Spinal cord (tissue), 10 donors: ENCODE data around the gene EWSR1. TPM values are rescaled to one million over a fixed set of nuclear protein-coding genes. Genes with fewer than 3 reads are reported as not detected.

Experiments
- DNase-seq, 6 donors: peaks; one replicate each; pipeline versions ENCODE4 v3.0.0 to v3.0.0-alpha.2; 2013 to 2015; ENCODE audit warnings: low spot score in 6 of 6, low read depth in 4 of 6
- H3K27ac ChIP-seq: one replicate; pipeline ENCODE4 v1.5.1; 2013; ENCODE audit warnings: low read depth, low read length, control low read depth
- H3K27me3 ChIP-seq: one replicate; pipeline ENCODE4 v1.6.1; 2013; ENCODE audit warnings: low read length; ENCODE audit not compliant: control insufficient read depth, insufficient read depth
- H3K36me3 ChIP-seq: one replicate; pipeline ENCODE4 v1.6.1; 2013; ENCODE audit warnings: low read length; ENCODE audit not compliant: control insufficient read depth, insufficient read depth
- H3K4me1 ChIP-seq: one replicate; pipeline ENCODE4 v1.6.1; 2013; ENCODE audit warnings: low read length; ENCODE audit not compliant: control insufficient read depth, insufficient read depth
- H3K4me3 ChIP-seq: one replicate; pipeline ENCODE4 v1.5.1; 2013; ENCODE audit warnings: low read depth, low read length, control low read depth
- H3K9me3 ChIP-seq: one replicate; pipeline ENCODE4 v1.6.1; 2013; ENCODE audit warnings: low read length; ENCODE audit not compliant: control insufficient read depth, insufficient read depth
- WGBS: methylation state at CpG from one replicate; pipeline ENCODE4 v1.1.5; 2013; ENCODE audit warnings: missing lambda C conversion rate; ENCODE audit not compliant: insufficient coverage; 5-methylcytosine and 5-hydroxymethylcytosine counted together
- polyA plus RNA-seq, 2 donors: library from polyadenylated mRNA; unstranded; fragments of 120-200 nt; gene quantifications; one replicate each; pipeline ENCODE4 v1.2.1, GENCODE V29; 2013; ENCODE audit not compliant: insufficient read length in 2 of 2
- total RNA-seq, 2 donors: library from RNA; depleted of rRNA in 1 of 2; stranded (reverse); fragments of 120-200 nt in 1 of 2; fragments of >200 nt in 1 of 2; gene quantifications; one replicate each; pipeline versions ENCODE4 v1.2.3 to v1.2.4, GENCODE V29; 2013 to 2014
- donor health status: healthy.

The EWSR1 gene
- total and polyA plus RNA-seq, 4 donors: 114 to 316 (median 248) TPM

- peaks cover 34% of the 10 kb centered on the region for H3K4me1 ChIP-seq
- WGBS: 85% methylated on average over 9 of the region's 10 CpGs
- no peak overlapping the region for H3K27ac ChIP-seq
- H3K27me3 ChIP-seq: no peaks in the 10 kb centered on the region
- peaks cover 56% of the 10 kb centered on the region for H3K36me3 ChIP-seq
- DNase-seq: no peak
- no peaks in the 10 kb centered on the region for H3K9me3 ChIP-seq
- H3K4me3 ChIP-seq: no peak overlapping the region
Observed at GRCh38 chr22:29326481-29326880, 58.4 kb downstream of the EWSR1 start.

- Histone ChIP-seq H3K27me3 (no peaks in the 10 kb centered on the region), H3K4me3 (no peak overlapping the region), H3K4me1 (peaks cover 34% of the 10 kb centered on the region), H3K27ac (no peak overlapping the region), H3K9me3 (no peaks in the 10 kb centered on the region), H3K36me3 (peaks cover 63% of the 10 kb centered on the region)
- WGBS: 77% methylated on average over 13 of the region's 15 CpGs
- DNase-seq: no peak
Observed at GRCh38 chr22:29327089-29327764, 59.2 kb downstream of the EWSR1 start.

- DNase-seq: no peak
- Histone ChIP-seq H3K4me3 (no peak overlapping the region), H3K27ac (no peak overlapping the region), H3K27me3 (no peaks in the 10 kb centered on the region), H3K9me3 (no peaks in the 10 kb centered on the region), H3K36me3 (peaks cover 71% of the 10 kb centered on the region), H3K4me1 (peaks cover 34% of the 10 kb centered on the region)
- WGBS: 84% methylated on average over 5 of the region's 5 CpGs
Observed at GRCh38 chr22:29328055-29328454, 60.0 kb downstream of the EWSR1 start.

- peaks cover 34% of the 10 kb centered on the region for H3K4me1 ChIP-seq
- no peak overlapping the region for H3K4me3 ChIP-seq
- H3K36me3 ChIP-seq: peaks cover 79% of the 10 kb centered on the region
- no peaks in the 10 kb centered on the region for H3K27me3 ChIP-seq
- no peak overlapping the region for H3K27ac ChIP-seq
- no peak for DNase-seq
- no peaks in the 10 kb centered on the region for H3K9me3 ChIP-seq
- 81% methylated on average over 29 of the region's 34 CpGs for WGBS
Observed at GRCh38 chr22:29328566-29329500, 60.8 kb downstream of the EWSR1 start.

- no peaks in the 10 kb centered on the region for H3K9me3 ChIP-seq
- H3K4me1 ChIP-seq: peaks cover 34% of the 10 kb centered on the region
- no peaks in the 10 kb centered on the region for H3K27me3 ChIP-seq
- DNase-seq: no peak
- peaks cover 87% of the 10 kb centered on the region for H3K36me3 ChIP-seq
- 94% methylated on average over 11 of the region's 11 CpGs for WGBS
- H3K4me3 ChIP-seq: no peak overlapping the region
- no peak overlapping the region for H3K27ac ChIP-seq
Observed at GRCh38 chr22:29329581-29329980, 61.5 kb downstream of the EWSR1 start.

GRCh38 chr22:29330291-29330690 is 62.2 kb downstream of the EWSR1 start:
- H3K27me3 ChIP-seq: no peaks in the 10 kb centered on the region
- H3K4me1 ChIP-seq: peaks cover 34% of the 10 kb centered on the region
- no peak overlapping the region for H3K27ac ChIP-seq

GRCh38 chr22:29330753-29331152 is 62.7 kb downstream of the EWSR1 start:
- H3K4me1 ChIP-seq: peaks cover 34% of the 10 kb centered on the region
- H3K27ac ChIP-seq: no peak overlapping the region
- no peaks in the 10 kb centered on the region for H3K27me3 ChIP-seq
- no peaks in the 10 kb centered on the region for H3K9me3 ChIP-seq
- peaks cover 98% of the 10 kb centered on the region for H3K36me3 ChIP-seq
- no peak for DNase-seq
- WGBS: 40% methylated on average over 8 of the region's 9 CpGs
- H3K4me3 ChIP-seq: no peak overlapping the region

More at GRCh38 chr22:29330291-29330690, 62.2 kb downstream of the EWSR1 start:
- no peak for DNase-seq
- 82% methylated on average over 19 of the region's 19 CpGs for WGBS
- H3K36me3 ChIP-seq: peaks cover 94% of the 10 kb centered on the region
- no peaks in the 10 kb centered on the region for H3K9me3 ChIP-seq
- H3K4me3 ChIP-seq: no peak overlapping the region

- Histone ChIP-seq H3K36me3 (peaks cover 99% of the 10 kb centered on the region), H3K9me3 (no peaks in the 10 kb centered on the region), H3K4me1 (peaks cover 34% of the 10 kb centered on the region), H3K27me3 (no peaks in the 10 kb centered on the region), H3K27ac (no peak overlapping the region), H3K4me3 (no peak overlapping the region)
- no peak for DNase-seq
- 89% methylated on average over 7 of the region's 8 CpGs for WGBS
Observed at GRCh38 chr22:29331213-29331612, 63.1 kb downstream of the EWSR1 start.

GRCh38 chr22:29331658-29332300 is 63.7 kb downstream of the EWSR1 start:
- WGBS: 80% methylated on average over 14 of the region's 14 CpGs
- Histone ChIP-seq H3K9me3 (no peaks in the 10 kb centered on the region), H3K4me1 (peaks cover 28% of the 10 kb centered on the region), H3K4me3 (no peak overlapping the region), H3K27ac (no peak overlapping the region), H3K36me3 (peaks cover 99% of the 10 kb centered on the region), H3K27me3 (no peaks in the 10 kb centered on the region)
- DNase-seq: no peak
